Tibial nerve (tissue), 4 donors: ENCODE data around the gene ING3.

Source experiments
- CTCF ChIP-seq, 5 experiments: fragments of 200-600 bp in 3 of 5; fragments of 450-650 bp in 2 of 5; sonication (generic) in 3 of 5; IDR thresholded peaks; one replicate each; pipeline ENCODE4 v1.5.1; 2016 to 2019; ENCODE audit warnings: antibody characterized with exemption in 5 of 5, mild to moderate bottlenecking in 3 of 5, moderate library complexity in 2 of 5
- EP300 ChIP-seq, 2 donors: sonication (generic); formaldehyde crosslinking; IDR thresholded peaks; one replicate each; pipeline ENCODE4 v1.6.1; 2017; ENCODE audit warnings: antibody characterized with exemption in 2 of 2, mild to moderate bottlenecking in 1 of 2
- POLR2A ChIP-seq, 2 donors: fragments of 450-650 bp; IDR thresholded peaks; one replicate each; pipeline ENCODE4 v1.6.1; 2017; ENCODE audit warnings: antibody characterized with exemption in 2 of 2, mild to moderate bottlenecking in 2 of 2, moderate library complexity in 2 of 2

GRCh38 chr7:120961638-120962173 is 11.1 kb downstream of the ING3 start:
- TF ChIP-seq POLR2A (IDR thresholded peaks at IDR 0.05) (no peak), EP300 (IDR thresholded peaks at IDR 0.05) (no peak), CTCF (IDR thresholded peaks at IDR 0.05) (no peak)
